ENCODE measurements around the gene SPARC.

- no peak for TF ChIP-seq USF2 (CRISPR knock-in tag; IDR thresholded peaks at IDR 0.05)
- no peak for TF ChIP-seq FOXP1 (CRISPR knock-in tag; IDR thresholded peaks at IDR 0.05; ENCODE audit: borderline replicate concordance)
- no peak for TF ChIP-seq MLX (CRISPR knock-in tag; IDR thresholded peaks at IDR 0.05)
- TF ChIP-seq ZBTB43 (CRISPR knock-in tag; IDR thresholded peaks at IDR 0.05): no peak
- no peak for TF ChIP-seq E2F4 (CRISPR knock-in tag; IDR thresholded peaks at IDR 0.05; ENCODE audit: borderline replicate concordance, low read depth)
Observed at GRCh38 chr5:151663617-151664293, 23.0 kb downstream of the SPARC start.
